Activated CD8-positive, alpha-beta memory T cell treated with anti-CD3 and anti-CD28 coated beads, Interleukin-2, amount 50 U/mL, for 4 hours (primary cell): ENCODE measurements around the gene IQCH.

Source experiments
- DNase-seq: peaks from one replicate; pipeline ENCODE4 v3.0.0-alpha.2; 2020

The IQCH gene

DNA sequence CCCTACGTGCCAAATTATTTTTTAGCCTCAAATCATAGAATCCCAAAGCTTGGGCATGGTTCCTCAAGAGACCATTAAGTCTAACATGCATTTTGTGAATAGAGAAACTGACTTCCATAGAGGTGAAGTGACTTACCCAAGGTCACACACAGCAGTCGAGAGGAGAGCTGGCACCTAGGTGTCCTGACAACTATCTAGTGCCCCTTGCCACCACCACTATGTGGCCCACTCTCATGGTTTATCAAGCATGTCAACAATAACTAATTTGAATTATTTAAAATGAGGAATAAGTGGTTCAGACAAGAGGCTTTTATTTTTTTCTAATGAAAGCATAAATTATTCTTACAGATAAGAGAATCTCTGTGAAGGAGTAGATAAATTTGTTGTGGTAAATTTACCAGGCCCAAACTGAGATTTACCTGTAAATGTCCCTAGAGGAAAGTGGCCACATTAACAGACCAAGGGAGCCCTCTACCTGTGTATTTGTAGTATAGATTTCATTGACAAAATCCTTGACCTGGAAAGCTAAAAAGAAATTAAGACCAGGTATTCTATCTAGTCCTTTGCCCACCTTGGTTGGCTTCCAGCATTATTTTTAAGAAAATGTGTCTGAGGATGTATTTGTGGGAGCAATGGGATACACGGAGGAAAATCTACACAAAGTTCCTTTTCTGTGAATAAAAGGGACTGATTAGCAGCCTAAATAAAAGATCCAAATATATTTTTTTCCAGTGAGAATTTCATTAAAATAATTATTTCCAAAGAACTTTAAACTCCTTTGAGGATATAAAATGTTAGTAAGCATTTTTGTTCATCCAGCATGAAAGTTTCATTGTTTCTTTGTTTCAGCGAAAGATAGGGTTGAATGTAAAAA lies 49.1 kb downstream of the IQCH start:
- no peak for DNase-seq

DNA sequence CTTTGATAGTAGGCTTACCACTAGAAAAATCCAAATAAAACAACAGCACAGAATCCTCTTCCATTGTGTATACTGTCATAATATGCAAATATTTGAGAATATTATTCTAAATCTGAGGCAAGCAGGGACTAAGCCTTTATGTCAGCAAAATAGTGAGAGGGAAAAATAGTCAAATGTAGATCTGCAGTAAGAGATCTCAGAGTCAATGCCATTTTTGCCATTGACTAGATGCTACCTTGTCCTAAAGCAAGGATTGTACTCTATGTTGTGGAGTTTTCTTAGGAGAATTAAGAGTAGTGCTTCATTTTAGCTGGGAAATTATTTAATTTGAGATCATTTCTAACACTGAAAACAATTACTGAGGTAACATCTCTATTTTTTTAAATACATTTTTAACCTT lies 50.2 kb downstream of the IQCH start:
- DNase-seq: no peak

- no peak for DNase-seq
Measured at GRCh38 chr15:67305506-67305905, 50.9 kb downstream of the IQCH start.

GRCh38 chr15:67307156-67307555 lies 52.6 kb downstream of the IQCH start:
- no peak for DNase-seq

DNA sequence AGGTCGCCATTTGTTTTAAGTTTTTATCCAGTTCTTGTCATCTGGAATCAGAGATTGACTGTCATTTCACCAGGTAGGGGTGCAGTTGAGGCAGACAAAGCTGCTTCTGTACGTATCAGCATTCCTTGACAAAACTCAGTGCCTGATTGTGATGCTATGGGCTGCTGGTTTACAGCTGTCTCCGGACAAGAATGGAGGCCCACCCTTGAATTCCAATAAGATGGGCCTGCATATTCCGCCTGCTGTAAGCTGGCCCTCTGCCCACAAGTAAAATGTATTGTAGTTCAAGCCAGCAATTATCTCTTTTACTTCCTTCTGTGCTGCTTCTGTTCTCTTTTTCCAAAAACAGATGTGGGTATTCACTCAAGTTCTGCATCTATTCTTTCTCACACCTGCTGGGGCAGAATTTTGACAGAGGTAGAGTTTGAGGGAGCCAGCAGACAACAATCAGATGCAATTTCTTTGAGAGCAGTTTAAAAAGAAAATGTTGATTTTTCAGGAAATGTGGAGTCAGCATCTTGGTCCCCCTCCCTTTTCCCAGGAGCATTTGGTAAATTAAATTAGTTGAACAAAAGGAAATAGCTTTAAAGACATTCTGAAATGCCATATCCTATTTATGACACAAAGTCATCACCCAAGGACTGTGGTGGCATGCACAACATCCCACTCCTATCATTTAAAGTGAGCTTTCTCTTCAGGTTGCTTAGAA lies 53.5 kb downstream of the IQCH start:
- DNase-seq: no peak

DNA sequence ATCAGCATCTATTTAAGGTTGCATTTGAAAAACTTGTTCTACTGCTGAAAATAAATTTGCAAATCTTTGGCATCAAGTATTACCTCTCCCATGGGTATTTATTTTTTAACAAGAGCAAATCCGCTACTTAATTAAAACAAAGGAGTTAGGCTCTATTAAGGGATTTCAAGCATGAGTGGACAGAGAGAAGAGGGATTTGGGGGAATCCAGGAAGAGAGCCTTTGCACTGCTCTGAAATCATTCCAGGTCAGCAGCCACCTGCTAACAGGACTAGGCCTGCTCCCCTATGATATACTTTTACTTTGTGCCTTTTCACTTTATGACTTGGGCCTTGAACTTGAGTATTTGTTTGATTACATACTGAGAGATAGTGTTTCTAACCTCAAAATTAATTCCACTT lies 57.1 kb downstream of the IQCH start:
- DNase-seq: no peak

GRCh38 chr15:67319961-67320360 lies 65.4 kb downstream of the IQCH start:
- DNase-seq: no peak

DNA sequence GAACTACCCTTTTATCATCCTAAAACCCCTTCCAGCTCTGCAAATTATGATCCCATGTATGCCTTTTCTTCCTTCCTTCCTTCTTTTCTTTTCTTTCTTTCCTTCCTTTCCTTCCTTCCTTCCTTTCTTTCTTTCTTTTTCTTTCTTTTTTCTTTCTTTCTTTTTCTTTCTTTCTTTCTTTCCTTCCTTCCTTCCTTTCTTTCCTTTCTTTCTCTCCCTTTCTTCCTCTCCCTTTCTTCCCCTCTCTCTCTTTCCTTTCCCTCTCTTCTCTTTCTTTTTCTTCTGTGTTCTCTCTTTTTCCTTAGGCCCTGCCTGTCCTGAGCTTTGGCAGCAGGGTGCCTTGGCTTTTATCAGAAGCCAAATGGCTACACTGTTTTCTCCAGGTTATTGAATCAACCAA lies 66.8 kb downstream of the IQCH start:
- no peak for DNase-seq

DNA sequence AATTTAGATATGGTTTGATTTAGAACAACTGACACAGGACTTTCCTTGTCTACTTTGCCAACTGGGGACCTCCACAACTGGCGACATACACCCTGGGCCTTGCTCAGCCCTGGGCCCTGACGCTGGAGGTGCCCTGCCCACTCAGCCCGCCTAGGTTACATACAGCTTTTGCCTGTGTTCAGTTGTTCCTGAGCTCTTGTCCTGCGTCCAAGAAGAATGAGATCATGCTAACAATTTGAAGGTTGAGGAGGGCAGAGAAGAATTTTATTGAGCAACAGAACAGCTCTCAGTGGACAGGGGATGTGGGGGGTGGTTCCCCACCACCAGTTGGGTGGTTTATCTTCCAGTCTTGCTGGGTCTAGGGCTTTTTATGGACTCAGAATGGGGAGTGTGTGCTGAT lies 67.9 kb downstream of the IQCH start:
- no peak for DNase-seq

- DNase-seq: no peak
Measured at GRCh38 chr15:67327312-67327711, 72.7 kb downstream of the IQCH start.

GRCh38 chr15:67327737-67328136 lies 73.2 kb downstream of the IQCH start:
- no peak for DNase-seq

DNA sequence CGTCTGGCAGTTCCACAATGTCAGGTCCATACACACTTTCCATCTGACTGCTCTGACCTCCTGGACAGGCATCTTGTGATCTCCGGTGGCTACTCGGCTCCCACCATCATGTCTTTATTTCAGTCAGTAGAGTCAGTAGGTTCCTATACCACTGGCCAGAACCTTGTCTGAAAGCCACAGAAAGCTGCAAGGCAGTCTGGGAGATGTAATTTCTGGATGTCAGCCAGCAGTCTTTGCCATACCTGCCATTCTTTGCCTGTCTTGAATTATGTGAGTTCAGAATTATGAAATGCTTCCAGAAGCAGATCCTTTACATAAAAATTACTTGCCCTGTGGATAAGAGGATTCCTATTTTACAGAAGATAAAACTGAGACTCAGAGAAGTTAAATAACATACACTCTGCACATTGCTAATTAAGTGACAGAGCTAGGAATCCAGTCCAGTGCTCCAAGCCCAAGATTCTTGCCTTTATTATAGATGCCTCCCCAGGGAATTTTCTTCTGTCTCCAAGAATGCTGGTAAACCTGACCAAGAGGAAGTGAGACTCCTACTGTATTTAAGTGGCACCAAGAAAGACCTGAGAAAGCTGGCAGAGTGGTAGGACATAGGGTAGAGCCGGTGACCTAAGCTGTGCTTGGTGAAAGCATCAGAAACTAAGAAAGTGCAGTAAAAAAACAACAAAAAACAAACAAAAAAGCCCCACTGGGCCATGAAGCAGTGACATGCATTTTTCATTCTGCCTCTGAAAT lies 75.6 kb downstream of the IQCH start:
- no peak for DNase-seq

DNA sequence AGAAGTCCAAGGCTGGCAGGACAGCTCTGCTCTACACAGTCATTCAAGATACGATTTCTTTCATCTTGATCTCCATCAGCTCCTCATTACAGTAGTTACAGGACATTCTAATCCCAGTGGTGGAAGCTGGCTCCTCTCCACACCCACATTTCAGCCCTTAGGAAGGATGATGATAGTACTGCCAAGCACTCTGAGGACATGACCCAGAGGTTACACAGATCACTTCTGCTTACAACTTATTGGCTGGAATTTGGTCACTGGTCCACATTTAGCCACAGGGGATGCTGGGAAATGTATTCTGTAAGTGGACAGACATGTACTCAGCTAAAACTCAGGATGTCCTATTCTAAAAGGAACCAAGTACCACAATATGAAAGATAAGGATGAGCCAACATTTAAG lies 77.1 kb downstream of the IQCH start:
- no peak for DNase-seq

GRCh38 chr15:67335026-67335425 lies 80.4 kb downstream of the IQCH start:
- no peak for DNase-seq

DNA sequence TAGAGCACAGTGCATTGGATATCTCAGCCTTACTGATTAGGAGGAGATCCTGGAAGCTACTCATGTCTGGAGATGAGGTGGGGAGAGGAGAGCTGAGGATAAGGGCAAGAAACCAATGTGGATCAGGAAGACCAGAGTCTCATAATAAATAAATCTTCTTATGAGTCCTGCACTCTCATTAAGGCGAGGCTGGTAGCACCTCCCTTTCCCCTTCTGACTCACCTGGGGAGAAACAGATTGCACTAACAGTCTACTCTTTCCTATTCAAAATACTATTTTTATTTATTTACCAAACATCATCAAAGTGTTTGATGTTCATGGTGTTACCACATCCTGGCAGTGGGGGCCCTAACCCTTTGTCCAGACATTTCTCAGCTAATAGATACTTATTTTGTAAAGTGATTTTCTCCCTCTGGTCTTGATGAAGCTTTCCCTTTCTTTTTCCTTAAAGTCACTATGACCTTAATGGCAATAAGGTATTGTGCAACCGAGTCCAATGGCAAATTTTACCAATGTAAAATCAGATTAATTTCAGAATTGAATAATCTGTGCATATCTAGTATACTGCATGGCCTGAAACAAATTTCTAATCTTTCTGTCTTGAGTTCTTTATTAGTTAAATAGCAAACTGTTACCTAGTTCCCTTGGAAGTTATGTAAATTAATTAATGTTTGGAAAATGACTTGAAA lies 81.1 kb downstream of the IQCH start:
- DNase-seq: no peak

DNA sequence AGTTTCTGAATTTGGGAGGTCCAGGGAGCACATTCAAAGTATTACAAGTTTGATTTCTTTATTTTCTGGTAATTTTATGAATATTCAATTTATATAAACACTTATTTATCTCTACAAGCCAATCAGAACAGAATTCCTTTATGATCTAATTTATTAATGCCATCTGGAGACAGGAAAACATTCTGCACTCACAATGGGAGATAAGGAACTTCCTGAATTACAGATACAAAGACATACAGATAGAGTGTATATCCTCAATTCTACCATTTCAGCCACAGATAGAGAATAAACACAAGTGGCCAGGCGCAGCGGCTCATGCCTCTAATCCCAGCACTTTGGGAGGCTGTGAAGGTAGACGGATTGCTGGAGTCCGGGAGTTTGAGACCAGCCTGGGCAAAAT lies 86.0 kb downstream of the IQCH start:
- DNase-seq: no peak

- DNase-seq: no peak
Measured at GRCh38 chr15:67341539-67341938, 87.0 kb downstream of the IQCH start.

DNA sequence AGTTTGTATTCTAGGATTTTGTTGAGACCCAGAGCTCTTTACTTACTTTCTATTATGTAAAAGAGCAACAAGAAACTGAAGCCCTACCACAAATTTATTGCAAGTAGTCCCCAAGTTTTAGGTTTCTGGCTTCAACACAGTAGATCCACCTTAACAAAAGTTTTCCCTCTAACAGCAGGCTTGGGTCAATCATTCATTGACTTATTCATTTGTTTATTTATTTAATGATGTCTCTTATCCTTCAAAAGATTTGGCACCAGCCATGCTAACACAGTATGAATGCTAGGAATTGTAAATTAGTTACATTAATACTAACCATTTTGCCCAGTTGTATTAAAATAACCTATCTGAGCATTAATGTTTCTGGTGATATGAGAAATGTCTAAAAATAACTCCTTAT lies 88.6 kb downstream of the IQCH start:
- DNase-seq: no peak

DNA sequence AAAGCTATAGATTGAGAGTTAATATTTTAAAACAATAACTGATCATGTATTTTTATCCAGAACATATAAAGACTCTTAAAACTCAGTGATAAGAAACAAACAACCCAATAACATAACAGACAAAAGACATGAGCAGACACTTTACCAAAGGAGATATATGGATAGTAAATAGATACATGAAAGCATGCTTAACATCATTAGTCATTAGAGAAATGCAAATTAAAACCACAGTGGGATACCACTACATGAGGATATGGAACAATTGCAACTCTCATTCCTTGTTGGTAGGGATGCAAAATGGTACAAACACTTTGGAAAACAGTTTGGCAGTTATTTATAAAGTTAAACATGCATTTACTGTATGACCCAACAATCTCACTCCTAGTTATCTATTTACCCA lies 95.0 kb downstream of the IQCH start:
- no peak for DNase-seq

- no peak for DNase-seq
Measured at GRCh38 chr15:67350042-67350441, 95.5 kb downstream of the IQCH start.

- DNase-seq: no peak
Measured at GRCh38 chr15:67358391-67358790, 103.8 kb downstream of the IQCH start.

GRCh38 chr15:67358812-67359211 lies 104.2 kb downstream of the IQCH start:
- DNase-seq: no peak

DNA sequence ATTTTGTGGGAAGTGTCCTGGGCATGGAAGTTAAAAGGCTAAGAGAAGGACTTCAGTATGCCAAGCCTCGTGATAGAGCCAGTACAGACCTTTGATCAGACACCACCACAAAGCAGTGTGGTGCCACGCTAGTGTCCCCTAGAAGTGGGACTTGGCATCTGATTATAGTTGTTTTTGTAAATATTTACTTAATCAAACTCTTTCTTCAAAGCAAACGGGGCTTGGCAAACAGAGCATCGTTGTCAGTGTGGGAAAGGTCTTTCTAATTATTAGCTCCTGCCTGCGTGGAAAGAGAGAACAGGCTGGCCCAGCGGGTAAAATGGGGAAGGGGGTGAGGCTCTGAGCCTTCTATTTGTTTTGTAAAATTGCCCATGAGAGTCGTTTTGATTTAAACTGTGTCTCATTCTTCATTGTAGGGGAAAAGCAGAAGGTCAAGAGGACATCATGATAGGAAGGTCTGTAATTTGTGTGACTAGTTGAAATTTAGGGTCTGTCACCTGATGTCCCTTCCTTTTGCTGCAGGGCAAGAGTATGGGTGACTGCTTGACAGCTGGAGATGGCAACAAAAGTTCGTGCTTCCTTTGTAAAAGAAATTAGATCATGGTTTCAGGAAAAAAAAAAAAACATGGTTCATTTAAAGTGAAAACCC lies 105.0 kb downstream of the IQCH start:
- no peak for DNase-seq
